Tongue (tissue), 2 donors: ENCODE data around the gene WDR93. TPM values are rescaled to one million over a fixed set of nuclear protein-coding genes. Genes with fewer than 3 reads are reported as not detected.

Experiments
- DNase-seq: peaks from one replicate; pipeline ENCODE4 v3.0.0-alpha.2; 2015
- total RNA-seq: library from RNA; depleted of rRNA; stranded (reverse); fragments of >200 nt; gene quantifications from one replicate; pipeline ENCODE4 v1.2.3, GENCODE V29; 2014

The WDR93 gene
- total RNA-seq, 1 donor from 2014 or later, result not detected

DNA sequence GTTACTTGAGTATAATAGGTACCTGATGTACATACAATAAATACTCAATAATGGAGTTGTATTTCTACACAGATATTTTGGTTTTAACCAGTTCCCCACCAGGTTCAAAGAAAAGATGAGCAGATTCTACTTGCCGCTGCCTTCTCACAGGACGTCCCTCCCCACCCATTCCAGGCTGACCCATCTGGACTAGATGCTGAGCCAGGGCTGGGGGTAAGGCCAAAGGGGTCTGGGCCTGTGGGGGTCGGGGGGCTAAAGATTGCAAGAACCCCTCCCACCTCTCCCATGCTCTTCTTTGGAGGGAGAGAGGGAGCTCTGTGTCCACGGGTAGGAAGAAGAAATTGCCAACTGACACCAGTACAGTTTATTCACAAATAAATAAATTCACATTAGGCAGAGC is 58.9 kb downstream of the WDR93 start:
- no peak for DNase-seq

- DNase-seq, result no peak
Measured at GRCh38 chr15:89749951-89750559, 59.4 kb downstream of the WDR93 start.

GRCh38 chr15:89750560-89751542 is 60.2 kb downstream of the WDR93 start, which contains the start of gene MESP1:
TSS of gene MESP1 (minus strand) at chr15:89751249. CDS start at chr15:89751231, 18 bp downstream.
- DNase-seq, result peak; percentile 97

GRCh38 chr15:89751748-89752147 is 61.1 kb downstream of the WDR93 start:
- DNase-seq, result no peak

GRCh38 chr15:89753855-89754254 is 63.2 kb downstream of the WDR93 start:
- no peak for DNase-seq

GRCh38 chr15:89754361-89755154 is 63.9 kb downstream of the WDR93 start:
- DNase-seq, result no peak

DNA sequence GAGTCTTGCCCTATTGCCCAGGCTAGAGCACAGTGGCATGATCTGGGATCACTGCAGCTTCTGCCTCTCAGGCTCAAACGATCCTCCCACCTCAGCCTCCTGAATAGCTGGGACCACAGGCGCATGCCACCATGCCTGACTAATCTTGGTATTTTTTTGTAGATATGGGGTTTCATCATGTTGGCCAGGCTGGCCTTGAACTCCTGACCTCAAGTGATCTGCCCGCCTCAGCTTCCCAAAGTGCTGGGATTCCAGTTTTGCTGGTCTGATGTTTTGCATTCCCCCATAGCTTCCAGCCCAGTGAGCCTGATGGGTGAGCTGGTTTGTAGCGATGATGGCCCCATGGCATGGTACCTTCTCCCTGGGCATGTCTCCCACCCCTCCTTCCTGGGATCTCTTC is 65.1 kb downstream of the WDR93 start:
- no peak for DNase-seq

GRCh38 chr15:89756897-89757296 is 66.3 kb downstream of the WDR93 start:
- DNase-seq, result no peak

DNA sequence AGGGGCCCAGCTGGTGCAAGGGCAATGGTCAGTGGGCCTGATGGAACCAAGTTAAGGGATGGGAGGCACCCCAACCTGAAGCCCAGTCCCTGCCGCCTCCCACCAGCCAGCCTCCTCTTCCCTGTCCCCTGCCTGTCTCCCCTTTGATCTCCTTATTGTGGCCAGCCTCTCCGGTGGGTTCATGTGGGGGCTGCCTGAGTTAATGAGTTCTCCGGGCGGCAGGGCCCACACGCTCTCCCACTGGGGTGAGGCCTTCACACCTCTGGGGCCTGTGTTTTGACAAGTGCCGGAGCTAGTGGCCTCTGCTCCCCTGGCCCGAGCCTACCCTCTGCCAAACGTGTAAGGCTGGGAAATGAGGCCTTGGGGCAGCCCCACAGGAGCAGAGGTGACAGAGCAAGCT is 67.7 kb downstream of the WDR93 start:
- DNase-seq, result no peak

DNA sequence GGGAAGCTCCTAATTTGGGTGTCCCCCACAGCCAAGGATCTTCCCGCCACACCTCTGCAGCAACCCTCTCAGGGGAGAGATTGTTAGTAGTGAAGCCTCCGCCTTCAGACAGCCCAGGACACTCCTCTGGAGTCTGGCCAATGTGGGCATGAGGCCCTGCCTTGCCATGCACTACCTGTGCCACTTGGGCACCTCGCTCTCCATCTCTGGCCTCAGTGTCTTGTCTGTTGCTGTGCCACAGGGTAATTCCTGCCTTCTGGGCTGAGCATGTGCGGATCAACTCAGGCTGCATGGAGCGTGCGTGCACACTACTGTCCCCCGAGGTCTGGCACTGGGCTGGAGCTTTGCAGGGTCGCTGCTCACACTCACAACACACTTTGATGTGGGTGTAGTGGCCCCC is 68.4 kb downstream of the WDR93 start:
- DNase-seq, result no peak

DNA sequence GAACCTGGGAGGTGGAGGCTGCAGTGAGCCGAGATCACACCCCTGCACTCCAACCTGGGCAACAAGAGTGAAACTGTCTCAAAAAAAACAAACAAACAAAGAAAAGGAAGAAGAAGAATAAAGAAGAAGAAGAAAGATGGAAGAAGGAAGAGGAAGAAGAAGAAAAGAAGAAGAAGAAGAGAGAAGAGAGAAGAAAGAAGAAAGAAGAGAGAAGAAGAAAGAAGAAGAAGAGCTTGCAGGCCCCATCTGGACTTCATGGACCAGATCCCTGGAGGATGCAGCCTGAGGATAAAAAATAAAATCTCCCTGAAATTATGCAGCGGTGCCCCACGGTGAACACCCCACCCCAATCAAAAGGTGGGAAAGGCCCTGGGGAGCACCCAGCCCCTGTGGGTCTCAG is 69.2 kb downstream of the WDR93 start:
- DNase-seq, result no peak

DNA sequence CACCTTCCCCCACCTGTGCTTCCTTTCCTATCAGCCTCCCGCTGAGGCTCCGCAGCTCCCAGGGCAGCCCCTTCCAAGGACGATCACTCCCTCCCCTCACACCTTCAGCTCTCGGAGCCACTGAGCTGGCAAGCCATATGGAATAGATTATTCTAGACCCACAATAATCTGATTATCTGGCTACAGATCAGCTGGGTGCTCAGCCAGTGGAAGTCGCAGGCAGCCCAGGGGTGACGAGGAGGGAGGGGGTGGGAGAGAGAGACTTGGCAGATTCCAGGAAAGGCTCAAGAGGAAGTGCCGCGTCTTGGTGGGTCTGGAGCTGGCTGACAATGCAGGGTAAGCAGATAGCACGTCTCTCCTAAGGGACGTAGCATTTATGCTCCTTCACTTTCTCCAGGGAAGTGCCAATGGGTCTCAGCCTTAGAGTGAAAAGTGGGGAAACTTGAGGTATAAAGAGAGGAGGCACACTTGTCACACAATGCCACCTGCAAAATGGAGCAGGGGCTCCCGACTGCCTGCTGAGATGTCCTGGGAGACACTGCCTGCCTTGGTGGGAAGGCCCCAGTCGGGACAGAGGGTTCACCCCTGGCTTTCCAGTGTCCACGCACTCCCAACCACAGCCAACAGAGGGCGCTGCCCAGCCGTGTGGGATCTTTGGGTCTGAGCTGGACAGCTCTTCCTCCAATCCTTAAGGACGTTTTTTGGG is 69.8 kb downstream of the WDR93 start:
- peak; percentile 79 for DNase-seq

DNA sequence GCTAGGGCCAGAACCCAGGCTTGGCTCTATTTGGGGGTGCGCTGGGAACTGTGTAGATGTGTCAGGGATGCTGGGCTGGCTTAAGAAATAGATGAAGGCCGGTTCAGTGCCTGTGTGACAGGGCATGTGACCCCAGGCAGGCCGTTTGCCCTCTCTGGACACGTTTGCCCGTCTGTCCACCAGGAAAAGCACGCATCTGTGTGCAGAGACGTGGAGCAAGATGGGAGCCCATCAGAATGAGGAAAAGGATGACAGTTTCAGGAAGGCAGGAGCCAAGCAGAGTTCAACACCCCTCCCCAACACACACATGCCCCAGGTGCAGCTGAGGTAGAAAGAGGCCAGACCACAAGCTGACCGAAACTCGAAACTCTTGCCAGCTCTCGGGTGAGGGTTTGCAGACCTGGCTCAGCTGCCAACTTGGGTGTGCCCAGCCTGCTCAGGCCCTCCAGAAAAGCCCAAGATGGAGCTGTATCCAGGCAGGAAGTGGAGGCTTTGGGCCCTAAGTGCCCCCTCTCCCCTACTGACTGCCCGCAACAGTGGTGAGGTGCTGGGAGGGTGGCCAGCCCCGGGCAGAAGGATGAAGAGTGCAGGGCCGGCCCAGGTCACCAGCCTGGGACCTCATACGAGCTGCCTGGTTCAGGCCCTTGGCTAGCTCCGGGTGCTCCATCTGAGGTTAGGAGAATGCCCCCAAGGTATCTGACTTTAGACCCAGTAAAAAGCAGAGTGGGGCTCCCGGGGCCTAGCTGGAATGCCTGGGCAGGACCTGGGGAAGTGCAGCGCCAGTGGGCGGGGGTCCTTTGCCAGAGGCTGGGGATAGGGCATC is 70.6 kb downstream of the WDR93 start:
- DNase-seq, result no peak

GRCh38 chr15:89761929-89762328 is 71.3 kb downstream of the WDR93 start:
- no peak for DNase-seq

DNA sequence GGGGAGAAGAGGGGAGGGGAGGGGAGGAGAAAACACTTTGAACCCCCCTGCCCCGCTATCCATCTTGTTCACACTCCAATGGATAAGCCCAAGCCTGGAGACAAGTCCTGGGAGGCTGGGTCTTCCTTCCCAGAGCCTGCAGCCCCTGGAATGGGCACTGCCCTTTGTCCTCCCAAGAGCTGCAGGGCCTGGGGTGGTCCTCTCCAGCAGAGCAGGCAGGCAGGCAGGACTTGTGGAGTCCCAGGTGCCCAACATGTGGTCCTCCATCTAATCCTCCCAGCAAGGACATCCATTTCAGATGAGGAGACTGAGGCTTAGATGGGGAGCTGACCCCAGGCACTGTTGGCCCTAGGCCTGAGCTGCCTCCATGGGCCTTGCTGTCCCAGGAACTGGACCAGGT is 75.1 kb downstream of the WDR93 start:
- DNase-seq, result no peak

DNA sequence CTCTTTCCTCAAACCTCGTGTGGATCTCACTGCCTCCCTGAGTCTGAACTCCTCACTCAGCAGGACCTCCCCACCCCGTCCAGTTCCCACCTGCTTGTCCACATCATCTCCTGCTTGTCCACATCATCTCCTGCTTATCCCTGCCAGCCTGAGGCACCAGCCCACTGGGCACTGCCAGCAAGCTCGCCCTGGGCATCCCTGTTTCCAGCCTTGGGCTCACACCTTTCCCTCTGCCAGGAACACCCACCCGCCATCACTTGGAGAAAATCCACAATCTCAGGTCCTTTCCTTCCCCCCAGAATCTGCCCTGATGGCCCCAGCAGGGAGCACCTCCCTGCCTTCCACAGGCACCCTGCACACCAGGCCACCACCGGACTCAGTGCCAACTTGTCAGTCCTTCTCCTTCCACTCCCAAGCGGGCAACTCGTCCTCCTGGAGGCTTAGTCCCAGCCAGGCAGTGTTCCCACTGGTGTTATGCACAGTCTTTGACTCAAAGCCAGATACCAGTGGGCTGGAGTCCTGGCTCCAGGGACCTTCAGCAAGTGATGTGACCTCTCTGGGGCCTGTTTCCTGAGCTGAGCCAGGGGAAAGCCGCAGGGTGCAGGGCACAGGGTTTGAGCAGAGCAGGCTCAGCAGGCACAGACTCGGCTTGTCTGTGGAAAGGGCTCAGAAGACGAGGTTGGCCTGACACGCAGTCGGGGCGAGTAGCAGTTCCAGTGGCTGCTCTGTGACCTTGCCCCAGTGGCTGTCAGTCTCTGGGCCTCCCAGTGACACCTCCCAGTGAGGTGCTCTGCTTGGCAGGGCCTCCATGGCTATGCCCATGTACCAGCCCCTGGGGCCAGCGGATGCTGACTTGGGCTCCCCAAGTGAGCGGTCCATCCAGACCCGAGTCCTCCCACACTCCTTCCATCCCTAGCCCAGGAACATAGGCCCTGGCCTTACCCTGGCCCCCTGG is 76.0 kb downstream of the WDR93 start:
- DNase-seq, result no peak

GRCh38 chr15:89767411-89767915 is 76.9 kb downstream of the WDR93 start:
- no peak for DNase-seq

- DNase-seq, result no peak
Measured at GRCh38 chr15:89768071-89768500, 77.5 kb downstream of the WDR93 start.

DNA sequence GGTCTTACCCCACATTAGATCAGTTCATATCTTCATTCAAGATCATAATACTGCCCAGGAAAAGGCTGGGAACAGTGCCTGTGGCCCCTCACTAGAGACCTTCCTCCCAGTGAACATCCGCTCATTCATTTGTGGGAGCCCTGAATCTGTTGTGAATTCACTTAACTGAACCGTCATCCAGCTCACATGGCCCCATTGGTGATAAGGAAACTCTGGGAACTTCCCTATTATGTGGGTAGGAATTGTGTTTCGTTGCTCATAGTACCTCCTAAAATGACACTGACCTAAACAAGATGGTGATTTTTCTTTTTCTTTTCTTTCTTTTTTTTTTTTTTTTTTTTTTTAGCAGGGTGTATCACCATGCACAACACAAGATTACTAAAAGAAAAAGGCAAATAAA is 78.8 kb downstream of the WDR93 start:
- DNase-seq, result no peak

DNA sequence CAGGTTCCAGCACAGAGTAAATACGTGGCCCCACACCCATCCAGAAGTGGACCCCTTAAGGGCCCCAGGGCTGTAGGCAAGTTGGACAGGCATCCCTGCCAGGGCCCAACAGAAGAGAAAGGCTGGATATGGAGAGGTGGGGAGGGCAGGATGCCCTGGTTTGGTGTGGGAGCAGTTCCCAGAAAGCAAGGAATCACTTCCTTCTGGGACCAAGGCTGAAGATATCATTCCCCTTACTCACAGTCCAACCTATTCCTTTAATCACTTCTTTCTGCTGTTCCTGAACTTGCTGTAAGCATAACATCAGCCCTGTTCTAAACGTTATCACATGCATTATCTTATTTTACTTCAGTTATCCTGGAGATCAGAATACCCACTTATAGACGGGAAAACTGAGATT is 79.4 kb downstream of the WDR93 start:
- no peak for DNase-seq
